ENCODE data around the gene DISP1.

The DISP1 gene

GRCh38 chr1:222861062-222861461 is 46.2 kb downstream of the DISP1 start:
- no peak for TF ChIP-seq NFRKB (IDR thresholded peaks at IDR 0.05)
- TF ChIP-seq CTBP1 (IDR thresholded peaks at IDR 0.05; ENCODE audit: borderline replicate concordance) = no peak
- no peak for TF ChIP-seq BHLHE40 (IDR thresholded peaks at IDR 0.05; ENCODE audit: borderline replicate concordance)
- TF ChIP-seq ARNT (IDR thresholded peaks at IDR 0.05) = no peak
- TF ChIP-seq ZNF384 (IDR thresholded peaks at IDR 0.05) = no peak
- TF ChIP-seq LEF1 (IDR thresholded peaks at IDR 0.05; ENCODE audit: borderline replicate concordance) = no peak
- TF ChIP-seq TARDBP (IDR thresholded peaks at IDR 0.05) = no peak
- TF ChIP-seq PKNOX1 (IDR thresholded peaks at IDR 0.05) = no peak
- POLR2A ChIA-PET = no interaction called here
- CTCF ChIA-PET = no interaction called here
- DNase-seq (ENCODE audit: extremely low spot score) = no peak
